HepG2 (cell line): ENCODE data around the gene TOR1AIP1. TPM values are rescaled to one million over a fixed set of nuclear protein-coding genes. Genes with fewer than 3 reads are reported as not detected.

ENCODE experiments used
- AGO2 ChIP-seq: fragments of 200-400 bp; formaldehyde crosslinking; optimal IDR thresholded peaks from 2 replicates; pipeline ENCODE3; 2017; ENCODE audit warnings: mild to moderate bottlenecking, low read depth, low read length, moderate library complexity
- ARNT ChIP-seq: fragments of 450-650 bp; IDR thresholded peaks from 2 replicates; pipeline ENCODE4 v1.6.1; 2017
- ATAD3A ChIP-seq: sonication (generic); formaldehyde crosslinking; IDR thresholded peaks from 2 replicates; pipeline ENCODE4 v1.4.0; 2020; ENCODE audit warnings: missing genetic modification reagents
- CCDC6 ChIP-seq: sonication (generic); formaldehyde crosslinking; IDR thresholded peaks from 2 replicates; pipeline ENCODE4 v1.8.1; 2022; ENCODE audit warnings: mild to moderate bottlenecking, missing genetic modification reagents, moderate library complexity
- HCFC1 ChIP-seq: fragments of 150-350 bp; IDR thresholded peaks from 2 replicates; pipeline ENCODE4 v1.6.1; 2014; ENCODE audit warnings: low read depth, low read length
- HNRNPLL ChIP-seq: fragments of 200-400 bp; formaldehyde crosslinking; IDR thresholded peaks from 2 replicates; pipeline ENCODE4 v1.6.1; 2017; ENCODE audit warnings: mild to moderate bottlenecking, low read depth, low read length; ENCODE audit not compliant: poor library complexity, severe bottlenecking
- HNRNPUL1 ChIP-seq: fragments of 200-400 bp; formaldehyde crosslinking; IDR thresholded peaks from 2 replicates; pipeline ENCODE4 v1.6.1; 2017; ENCODE audit warnings: low read depth, mild to moderate bottlenecking, low read length, moderate library complexity
- HOXA3 ChIP-seq: sonication (generic); formaldehyde crosslinking; IDR thresholded peaks from 2 replicates; pipeline ENCODE4 v1.5.0; 2020; ENCODE audit warnings: missing genetic modification reagents
- NFE2 ChIP-seq: sonication (generic); formaldehyde crosslinking; IDR thresholded peaks from 2 replicates; pipeline ENCODE4 v1.4.0; 2020; ENCODE audit warnings: missing genetic modification reagents
- RCOR2 ChIP-seq: IDR thresholded peaks from 2 replicates; pipeline ENCODE4 v1.6.1; 2016; ENCODE audit warnings: missing biosample characterization, missing genetic modification reagents
- SAFB2 ChIP-seq: sonication (generic); formaldehyde crosslinking; IDR thresholded peaks from 2 replicates; pipeline ENCODE4 v1.5.1; 2020; ENCODE audit warnings: missing genetic modification reagents, low read depth, mild to moderate bottlenecking, borderline replicate concordance
- SNAPC2 ChIP-seq: sonication (generic); formaldehyde crosslinking; IDR thresholded peaks from 2 replicates; pipeline ENCODE4 v1.8.1; 2022; ENCODE audit warnings: mild to moderate bottlenecking, missing genetic modification reagents
- SOX5 ChIP-seq: IDR thresholded peaks from 2 replicates; pipeline ENCODE4 v1.6.1; 2016; ENCODE audit warnings: borderline replicate concordance
- TARDBP ChIP-seq: sonication (generic); formaldehyde crosslinking; IDR thresholded peaks from 2 replicates; pipeline ENCODE4 v1.8.0; 2022; ENCODE audit warnings: mild to moderate bottlenecking, missing genetic modification reagents
- THYN1 ChIP-seq: sonication (generic); formaldehyde crosslinking; IDR thresholded peaks from 2 replicates; pipeline ENCODE4 v1.8.1; 2023; ENCODE audit warnings: low read depth, mild to moderate bottlenecking, moderate library complexity, missing genetic modification reagents, borderline replicate concordance
- ZFP90 ChIP-seq: sonication (generic); formaldehyde crosslinking; IDR thresholded peaks from 2 replicates; pipeline ENCODE4 v1.8.0; 2022; ENCODE audit warnings: missing genetic modification reagents, mild to moderate bottlenecking, inconsistent platforms, borderline replicate concordance
- ZMYM3 ChIP-seq: sonication (generic); formaldehyde crosslinking; IDR thresholded peaks from 2 replicates; pipeline ENCODE4 v1.5.1; 2020; ENCODE audit warnings: mild to moderate bottlenecking, missing genetic modification reagents
- ZNF33A ChIP-seq: sonication (generic); formaldehyde crosslinking; IDR thresholded peaks from 2 replicates; pipeline ENCODE4 v1.5.1; 2020; ENCODE audit warnings: missing genetic modification reagents, mild to moderate bottlenecking, moderate library complexity, borderline replicate concordance
- ZNF510 ChIP-seq: sonication (generic); formaldehyde crosslinking; IDR thresholded peaks from 2 replicates; pipeline ENCODE4 v1.4.0; 2020; ENCODE audit warnings: low read depth, mild to moderate bottlenecking, missing genetic modification reagents
- ZNF598 ChIP-seq: sonication (generic); formaldehyde crosslinking; IDR thresholded peaks from 2 replicates; pipeline ENCODE4 v1.5.1; 2020; ENCODE audit warnings: mild to moderate bottlenecking, missing genetic modification reagents, borderline replicate concordance
- ZNF776 ChIP-seq: sonication (generic); formaldehyde crosslinking; IDR thresholded peaks from 2 replicates; pipeline ENCODE4 v1.4.0; 2020; ENCODE audit warnings: mild to moderate bottlenecking, missing genetic modification reagents
- polyA plus RNA-seq, 8 experiments: library from polyadenylated mRNA; depleted of rRNA in 3 of 8; stranded (reverse) in 7 of 8; unstranded in 1 of 8; fragments of >200 nt; fragmentation: Illumina TruSeq in 4 of 8; extraction: Trizol in 4 of 8; gene quantifications; 2 replicates each; pipeline versions ENCODE4 v1.2.1 to v1.2.3, GENCODE V29; 2011 to 2016; ENCODE audit warnings: low read depth in 4 of 8, missing spikeins in 1 of 8, mixed read lengths in 1 of 8; ENCODE audit not compliant: insufficient read depth in 1 of 8
- total RNA-seq, 5 experiments: library from RNA; depleted of rRNA; stranded (reverse); fragments of >200 nt; fragmentation: Illumina TruSeq; extraction: Trizol; gene quantifications; 2 replicates each; pipeline ENCODE4 v1.2.3, GENCODE V29; 2016; ENCODE audit warnings: low read depth in 1 of 5
- TF ChIP-seq, protein P1 (sequence below): sonication (generic); formaldehyde crosslinking; IDR thresholded peaks from 2 replicates; pipeline ENCODE4 v1.4.0; 2020; ENCODE audit warnings: mild to moderate bottlenecking, missing genetic modification reagents
- TF ChIP-seq, protein P2 (sequence below): sonication (generic); formaldehyde crosslinking; IDR thresholded peaks from 2 replicates; pipeline ENCODE4 v1.4.0; 2020; ENCODE audit warnings: missing genetic modification reagents
- TF ChIP-seq, protein P3 (sequence below): sonication (generic); formaldehyde crosslinking; IDR thresholded peaks from 2 replicates; pipeline ENCODE4 v1.8.0; 2022; ENCODE audit warnings: missing genetic modification reagents, low read depth, mild to moderate bottlenecking, borderline replicate concordance
- TF ChIP-seq, protein P4 (sequence below): fragments of 450-650 bp; IDR thresholded peaks from 2 replicates; pipeline ENCODE4 v1.6.1; 2017

Gene TOR1AIP1
- total and polyA plus RNA-seq, 2 of the 13 experiments (the other 11 are each of a cell fraction or from before 2014, with no cell fraction given): 15.6 to 29.0 TPM

DNA sequence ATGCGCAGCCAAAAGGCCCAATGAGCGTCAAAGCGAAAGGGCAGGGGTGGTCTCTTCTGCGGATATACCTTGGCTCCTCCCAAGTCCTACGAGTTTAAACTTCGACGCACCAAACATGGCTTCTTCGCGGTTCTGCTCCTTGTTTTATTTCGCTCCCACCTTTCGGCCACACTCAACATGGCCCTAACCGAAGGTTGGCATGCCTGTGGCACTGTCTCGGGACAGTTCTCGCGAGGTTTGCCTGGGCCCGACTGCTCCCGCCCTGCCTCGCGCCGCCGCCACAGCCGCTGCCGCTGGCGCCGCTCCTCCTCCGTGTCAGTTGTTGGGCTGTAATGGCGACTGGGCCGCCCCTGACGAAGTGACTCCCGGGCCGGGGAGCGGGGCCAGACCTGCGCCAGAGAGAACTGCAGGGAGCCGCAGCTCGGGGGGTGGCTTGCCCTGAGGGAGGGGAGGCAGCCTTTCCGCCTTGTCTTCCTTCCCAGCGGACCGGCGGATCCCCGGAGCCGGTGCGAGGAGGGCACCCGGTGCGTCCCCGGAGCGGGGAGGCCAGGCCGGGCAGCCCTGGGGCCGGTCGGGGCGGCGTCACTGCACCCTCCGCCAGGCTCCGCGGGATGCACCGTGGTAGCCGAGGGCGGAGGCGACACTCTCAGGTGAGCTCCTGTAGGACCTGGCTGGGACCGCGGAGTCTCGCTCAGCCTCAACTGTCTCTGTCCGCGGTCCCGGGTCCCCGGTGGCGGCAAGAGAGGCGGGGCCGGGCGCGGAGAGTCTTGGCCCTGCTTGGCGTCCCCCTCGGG lies 72.6 kb downstream of the TOR1AIP1 start, which contains the start of gene CEP350 (continued):
- TF ChIP-seq, protein P1, sequence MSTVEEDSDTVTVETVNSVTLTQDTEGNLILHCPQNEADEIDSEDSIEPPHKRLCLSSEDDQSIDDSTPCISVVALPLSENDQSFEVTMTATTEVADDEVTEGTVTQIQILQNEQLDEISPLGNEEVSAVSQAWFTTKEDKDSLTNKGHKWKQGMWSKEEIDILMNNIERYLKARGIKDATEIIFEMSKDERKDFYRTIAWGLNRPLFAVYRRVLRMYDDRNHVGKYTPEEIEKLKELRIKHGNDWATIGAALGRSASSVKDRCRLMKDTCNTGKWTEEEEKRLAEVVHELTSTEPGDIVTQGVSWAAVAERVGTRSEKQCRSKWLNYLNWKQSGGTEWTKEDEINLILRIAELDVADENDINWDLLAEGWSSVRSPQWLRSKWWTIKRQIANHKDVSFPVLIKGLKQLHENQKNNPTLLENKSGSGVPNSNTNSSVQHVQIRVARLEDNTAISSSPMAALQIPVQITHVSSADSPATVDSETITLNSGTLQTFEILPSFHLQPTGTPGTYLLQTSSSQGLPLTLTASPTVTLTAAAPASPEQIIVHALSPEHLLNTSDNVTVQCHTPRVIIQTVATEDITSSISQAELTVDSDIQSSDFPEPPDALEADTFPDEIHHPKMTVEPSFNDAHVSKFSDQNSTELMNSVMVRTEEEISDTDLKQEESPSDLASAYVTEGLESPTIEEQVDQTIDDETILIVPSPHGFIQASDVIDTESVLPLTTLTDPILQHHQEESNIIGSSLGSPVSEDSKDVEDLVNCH (CRISPR knock-in tag): peak; percentile 42; the same call in 1 of the 2 replicates
- TF ChIP-seq SOX5 (CRISPR knock-in tag): peak; percentile 58; the same call in 1 of the 2 replicates
- TF ChIP-seq THYN1 (CRISPR knock-in tag): no peak
- peak; percentile 85 for TF ChIP-seq HCFC1
- TF ChIP-seq, protein P2, sequence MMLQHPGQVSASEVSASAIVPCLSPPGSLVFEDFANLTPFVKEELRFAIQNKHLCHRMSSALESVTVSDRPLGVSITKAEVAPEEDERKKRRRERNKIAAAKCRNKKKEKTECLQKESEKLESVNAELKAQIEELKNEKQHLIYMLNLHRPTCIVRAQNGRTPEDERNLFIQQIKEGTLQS (CRISPR knock-in tag): no peak
- peak; percentile 81; the same call in 1 of the 2 replicates for TF ChIP-seq ZNF776 (CRISPR knock-in tag)
- no peak; the same call in 1 of the 2 replicates for TF ChIP-seq SAFB2 (CRISPR knock-in tag)
- TF ChIP-seq, protein P3, sequence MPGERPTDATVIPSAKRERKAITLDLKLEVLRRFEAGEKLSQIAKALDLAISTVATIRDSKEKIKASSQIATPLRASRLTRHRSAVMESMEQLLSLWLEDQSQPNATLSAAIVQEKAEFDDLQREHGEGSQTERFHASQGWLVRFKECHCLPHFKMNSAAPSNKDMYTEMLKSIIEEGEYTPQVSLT (CRISPR knock-in tag): no peak
- 0 out of 2 replicates have a peak, but pooled peaks have one; percentile 68 for TF ChIP-seq ZNF598 (CRISPR knock-in tag)
- peak; percentile 67; the same call in 1 of the 2 replicates for TF ChIP-seq ZFP90 (CRISPR knock-in tag)
- peak; percentile 85 for TF ChIP-seq ZNF510 (CRISPR knock-in tag)
- peak; percentile 80 for TF ChIP-seq AGO2
- peak; percentile 98 for TF ChIP-seq HOXA3 (CRISPR knock-in tag)
- TF ChIP-seq CCDC6: peak; percentile 58; the same call in 1 of the 2 replicates
- no peak for TF ChIP-seq NFE2 (CRISPR knock-in tag)
- TF ChIP-seq ZNF33A: 0 out of 2 replicates have a peak, but pooled peaks have one; percentile 49
- TF ChIP-seq, protein P4, sequence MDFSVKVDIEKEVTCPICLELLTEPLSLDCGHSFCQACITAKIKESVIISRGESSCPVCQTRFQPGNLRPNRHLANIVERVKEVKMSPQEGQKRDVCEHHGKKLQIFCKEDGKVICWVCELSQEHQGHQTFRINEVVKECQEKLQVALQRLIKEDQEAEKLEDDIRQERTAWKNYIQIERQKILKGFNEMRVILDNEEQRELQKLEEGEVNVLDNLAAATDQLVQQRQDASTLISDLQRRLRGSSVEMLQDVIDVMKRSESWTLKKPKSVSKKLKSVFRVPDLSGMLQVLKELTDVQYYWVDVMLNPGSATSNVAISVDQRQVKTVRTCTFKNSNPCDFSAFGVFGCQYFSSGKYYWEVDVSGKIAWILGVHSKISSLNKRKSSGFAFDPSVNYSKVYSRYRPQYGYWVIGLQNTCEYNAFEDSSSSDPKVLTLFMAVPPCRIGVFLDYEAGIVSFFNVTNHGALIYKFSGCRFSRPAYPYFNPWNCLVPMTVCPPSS: no peak
- no peak for TF ChIP-seq RCOR2 (CRISPR knock-in tag)
- no peak for TF ChIP-seq ARNT
- TF ChIP-seq ZMYM3: peak; percentile 27; the same call in 1 of the 2 replicates
- peak; percentile 35; the same call in 1 of the 2 replicates for TF ChIP-seq HNRNPUL1
- peak; percentile 68 for TF ChIP-seq SNAPC2 (CRISPR knock-in tag)
- peak; percentile 77 for TF ChIP-seq TARDBP (CRISPR knock-in tag)
- peak; percentile 69; the same call in 1 of the 2 replicates for TF ChIP-seq ATAD3A (CRISPR knock-in tag)
- peak; percentile 78 for TF ChIP-seq HNRNPLL
